Activated CD4-positive, CD25-positive, alpha-beta regulatory T cell (primary cell): Measurements from ENCODE around the gene ACSL1.

Source experiments
- DNase-seq, 4 experiments: peaks; one replicate each; lab custom pipeline; 2025; lab: John Stamatoyannopoulos, UW

The ACSL1 gene, protein sequence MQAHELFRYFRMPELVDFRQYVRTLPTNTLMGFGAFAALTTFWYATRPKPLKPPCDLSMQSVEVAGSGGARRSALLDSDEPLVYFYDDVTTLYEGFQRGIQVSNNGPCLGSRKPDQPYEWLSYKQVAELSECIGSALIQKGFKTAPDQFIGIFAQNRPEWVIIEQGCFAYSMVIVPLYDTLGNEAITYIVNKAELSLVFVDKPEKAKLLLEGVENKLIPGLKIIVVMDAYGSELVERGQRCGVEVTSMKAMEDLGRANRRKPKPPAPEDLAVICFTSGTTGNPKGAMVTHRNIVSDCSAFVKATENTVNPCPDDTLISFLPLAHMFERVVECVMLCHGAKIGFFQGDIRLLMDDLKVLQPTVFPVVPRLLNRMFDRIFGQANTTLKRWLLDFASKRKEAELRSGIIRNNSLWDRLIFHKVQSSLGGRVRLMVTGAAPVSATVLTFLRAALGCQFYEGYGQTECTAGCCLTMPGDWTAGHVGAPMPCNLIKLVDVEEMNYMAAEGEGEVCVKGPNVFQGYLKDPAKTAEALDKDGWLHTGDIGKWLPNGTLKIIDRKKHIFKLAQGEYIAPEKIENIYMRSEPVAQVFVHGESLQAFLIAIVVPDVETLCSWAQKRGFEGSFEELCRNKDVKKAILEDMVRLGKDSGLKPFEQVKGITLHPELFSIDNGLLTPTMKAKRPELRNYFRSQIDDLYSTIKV

DNA sequence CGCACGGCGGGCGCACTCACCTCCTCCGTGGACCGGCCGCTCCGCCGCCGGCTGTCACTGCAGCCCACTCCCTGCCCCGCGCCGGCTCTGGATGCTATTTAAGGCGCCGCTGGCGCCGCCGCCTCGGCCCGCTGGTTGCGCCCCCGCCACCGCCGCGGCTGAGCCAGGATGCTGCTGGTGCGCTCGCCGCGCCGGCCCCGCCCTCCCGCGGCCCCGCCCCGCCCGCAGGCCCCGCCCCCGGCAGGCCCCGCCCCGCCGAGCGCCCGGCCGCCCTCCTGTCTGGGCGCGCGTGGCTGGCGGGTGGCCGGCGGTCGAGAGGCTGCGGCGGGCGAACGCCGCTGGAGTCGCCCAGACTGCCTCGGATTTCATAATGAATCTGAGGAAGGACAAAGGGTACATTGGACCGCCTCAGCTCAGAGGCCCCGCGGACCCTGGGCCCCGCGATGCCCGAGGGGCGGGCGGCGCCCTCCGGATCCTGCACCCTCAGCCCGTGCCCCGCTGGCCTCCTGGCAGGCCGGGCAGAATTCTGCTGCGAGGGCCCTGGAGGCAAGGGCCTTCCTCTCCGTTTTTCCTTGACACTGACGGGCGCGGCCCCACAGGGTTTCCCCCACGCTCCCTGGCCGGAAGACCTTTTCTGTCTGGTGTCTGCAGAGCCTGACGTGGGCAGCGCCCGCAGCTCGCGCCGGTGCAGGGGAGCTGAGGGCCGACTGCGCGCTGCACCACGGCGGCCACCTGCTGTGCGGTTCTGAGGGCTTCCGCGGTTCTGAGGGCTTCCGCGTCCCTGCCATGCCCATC lies at the start of gene ACSL1:
ACSL1 (minus strand) TSS at position 73 of the 795 bp plus-strand sequence. CDS start 22,454 bp downstream, outside the sequence.
- peak; percentile 52 to 73 (median 68) for DNase-seq

DNA sequence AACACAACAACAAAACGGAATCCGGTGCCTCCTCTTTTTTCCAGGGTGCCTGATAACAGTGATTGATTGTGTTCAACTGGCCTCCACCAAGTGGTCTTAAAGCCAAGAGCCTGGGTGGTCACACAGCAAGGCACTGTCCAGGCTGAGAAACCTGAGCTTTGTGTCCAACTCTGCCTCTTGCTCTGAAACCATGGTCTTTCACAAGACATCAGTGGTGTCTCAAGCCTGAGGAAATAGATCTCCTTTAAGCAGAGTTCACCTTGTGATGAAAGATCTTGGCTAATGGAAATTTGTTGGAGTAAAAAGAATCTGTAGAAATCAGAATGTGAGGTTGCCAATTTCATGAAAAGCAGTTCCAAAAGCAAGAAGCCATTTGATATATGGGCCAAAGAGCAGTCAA lies 47.3 kb upstream of the ACSL1 start:
- no peak for DNase-seq

DNA sequence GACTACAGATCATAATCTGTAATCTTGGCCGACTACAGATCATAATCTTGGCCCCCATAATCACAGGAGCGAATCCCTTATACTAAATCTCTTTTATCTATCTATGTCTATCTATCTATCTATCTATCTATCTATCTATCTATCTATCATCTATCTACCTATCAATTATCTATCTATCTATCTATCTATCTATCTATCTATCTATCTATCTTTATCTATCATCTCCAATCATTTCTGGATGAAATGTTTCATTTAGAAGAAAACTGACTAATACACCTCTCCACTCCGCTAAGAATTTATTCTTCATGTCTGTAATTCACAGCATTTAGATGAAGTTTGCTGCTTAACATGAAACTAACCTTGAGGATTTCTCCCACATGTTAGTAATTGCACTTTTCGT lies 45.0 kb upstream of the ACSL1 start:
- no peak for DNase-seq

DNA sequence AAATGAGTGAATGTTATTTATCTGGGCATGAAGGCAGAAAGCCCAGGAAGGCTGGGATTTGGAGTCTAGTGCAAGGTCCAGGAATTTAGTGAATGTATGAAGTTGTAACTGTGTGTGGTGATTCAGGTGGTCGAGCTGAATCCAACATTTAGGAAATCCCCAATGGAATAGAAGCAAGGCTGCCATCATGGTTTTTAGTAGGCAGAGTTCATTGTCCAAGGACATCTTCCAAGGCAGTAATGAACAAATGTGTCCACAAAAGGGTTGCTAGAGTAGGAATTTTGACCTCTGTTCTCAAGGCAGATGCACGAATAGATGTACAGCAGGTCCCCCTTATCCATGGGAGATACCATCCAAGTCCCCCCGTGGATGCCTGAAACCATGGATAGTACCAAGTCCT lies 42.9 kb upstream of the ACSL1 start:
- no peak for DNase-seq

DNA sequence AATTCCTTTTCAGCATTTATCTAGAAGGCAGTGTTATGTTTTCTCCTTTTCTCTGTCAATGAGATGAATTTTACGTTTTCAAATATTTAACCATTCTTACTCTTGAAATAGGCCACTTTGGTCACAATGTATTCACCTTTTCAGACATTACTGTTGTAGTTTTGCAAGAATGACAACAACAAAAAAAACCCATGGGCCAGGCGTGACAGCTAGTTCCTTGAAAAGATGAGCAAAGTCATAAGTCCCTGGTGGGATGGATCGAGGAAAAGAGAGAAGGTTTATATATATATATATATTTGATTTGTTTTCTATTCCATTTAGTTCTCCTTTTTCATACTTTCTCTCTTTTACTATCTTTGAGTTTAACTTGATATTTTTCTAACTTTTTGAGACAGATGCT lies 38.1 kb upstream of the ACSL1 start:
- DNase-seq = no peak

DNA sequence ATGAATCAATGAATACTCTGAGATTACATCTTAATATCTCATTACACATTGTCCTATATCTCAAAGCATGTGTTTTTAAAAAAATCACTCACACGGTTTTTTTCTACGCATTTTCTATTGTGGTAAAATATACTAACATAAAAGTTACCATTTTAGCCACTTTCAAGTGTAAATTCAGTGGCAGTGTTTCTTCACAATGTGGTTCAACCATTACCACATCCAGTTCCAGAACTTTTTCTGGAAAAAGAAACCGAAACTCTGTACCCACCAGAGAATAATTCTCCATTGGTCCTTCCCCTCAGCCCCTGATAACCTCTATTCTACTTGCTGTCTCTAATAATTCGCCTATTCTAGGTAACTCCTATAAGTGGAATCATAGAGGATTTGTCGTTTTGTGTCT lies 35.3 kb upstream of the ACSL1 start:
- no peak for DNase-seq

DNA sequence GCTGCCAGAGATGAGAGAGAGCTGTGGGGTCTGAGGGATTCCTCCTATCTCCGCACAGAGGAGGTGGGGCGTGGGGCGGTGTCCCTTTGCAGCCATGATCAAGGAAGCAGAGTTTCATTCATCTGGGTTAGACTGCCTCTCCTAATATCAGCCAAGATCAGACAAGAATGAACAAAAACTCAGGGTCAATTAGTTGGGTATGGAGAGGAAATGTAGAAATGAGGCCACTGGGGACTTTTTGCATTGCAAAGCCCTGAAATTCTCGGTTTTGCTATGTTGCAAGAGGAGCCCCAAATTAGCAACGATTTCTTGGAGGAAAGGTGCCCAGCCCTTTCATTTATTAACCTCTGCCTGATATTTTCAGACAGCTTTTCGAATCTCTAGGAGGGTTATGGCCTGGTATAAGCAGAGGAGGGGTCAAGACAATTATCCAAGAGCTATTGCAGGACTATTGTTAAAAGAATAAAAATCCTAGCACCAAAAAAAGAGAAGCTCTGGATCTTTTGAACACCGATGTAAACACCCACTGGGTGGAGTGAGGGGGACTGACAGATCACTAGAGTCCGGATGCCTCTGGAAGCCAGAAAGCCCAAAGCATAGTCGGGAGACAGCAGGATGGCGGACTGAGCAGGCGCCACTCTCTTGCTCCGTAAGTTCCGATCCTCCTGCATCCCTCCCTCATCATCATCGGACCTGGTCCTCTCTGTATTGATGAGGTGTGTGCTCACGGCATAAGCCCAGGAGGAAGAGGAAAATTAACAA lies 34.4 kb upstream of the ACSL1 start:
- DNase-seq = no peak

DNA sequence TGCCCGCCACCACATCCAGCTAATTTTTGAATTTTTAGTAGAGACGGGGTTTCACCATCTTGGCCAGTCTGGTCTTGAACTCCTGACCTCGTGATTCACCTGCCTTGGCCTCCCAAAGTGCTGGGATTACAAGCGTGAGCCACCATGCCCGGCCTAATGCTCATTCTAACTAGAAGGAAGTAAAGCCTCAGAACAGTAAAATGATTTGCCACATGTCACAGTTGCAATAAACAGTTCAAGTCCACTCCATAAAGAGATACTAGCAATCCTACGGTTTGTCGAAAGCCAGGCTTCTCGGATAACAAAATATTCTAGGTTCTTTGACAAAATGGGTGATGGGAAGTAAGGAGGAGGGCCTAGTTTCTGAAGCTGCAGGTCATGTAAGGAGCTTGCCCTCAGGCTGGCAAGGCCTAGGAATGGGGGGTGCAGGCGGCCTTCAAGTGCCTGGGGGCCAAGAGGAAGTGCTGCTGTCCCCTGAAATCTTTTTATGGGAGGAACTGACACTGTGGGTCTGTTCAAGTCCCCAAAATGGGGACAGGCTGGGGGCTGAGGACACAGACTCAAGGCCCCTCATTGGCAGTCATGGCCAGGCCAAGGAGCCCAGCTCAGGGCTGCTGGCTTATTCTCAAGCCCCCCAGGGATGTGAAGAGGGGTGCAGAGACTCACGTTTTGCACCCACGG lies 31.8 kb upstream of the ACSL1 start:
- DNase-seq = no peak

DNA sequence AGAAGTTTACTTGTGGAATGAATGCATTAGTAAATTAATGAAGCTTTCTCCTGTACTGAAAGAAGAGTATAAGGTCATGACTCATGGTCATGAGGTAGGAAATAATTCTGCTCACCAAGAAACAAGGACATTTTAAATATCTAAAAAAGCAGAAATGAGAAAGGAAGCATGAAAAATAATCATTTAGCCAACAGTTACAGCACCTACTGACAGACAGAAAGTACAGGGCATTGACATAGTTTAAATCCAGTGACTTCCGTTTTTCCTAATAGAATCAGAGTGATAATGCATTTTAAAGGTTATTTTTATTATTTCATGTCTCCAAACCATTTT lies 30.5 kb upstream of the ACSL1 start:
- no peak for DNase-seq

DNA sequence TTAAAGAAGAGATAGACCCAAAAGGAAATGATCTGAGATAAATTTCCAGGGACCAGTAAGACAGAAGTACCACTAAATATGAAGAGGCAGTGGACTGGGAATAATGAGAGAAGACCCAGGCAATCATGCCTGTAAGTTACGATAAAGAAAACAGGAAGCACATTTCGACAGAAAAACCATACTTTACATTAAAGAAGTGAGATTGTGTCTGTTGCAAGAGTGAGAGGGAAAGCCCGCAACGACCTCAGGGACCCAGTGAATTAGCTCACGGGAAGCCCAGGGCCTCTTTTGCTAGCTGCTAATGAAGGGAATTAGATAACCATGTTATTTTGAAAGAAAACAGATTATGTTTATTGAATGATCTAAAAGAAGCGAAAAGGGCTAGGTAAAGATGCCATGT lies 28.9 kb upstream of the ACSL1 start:
- no peak for DNase-seq

DNA sequence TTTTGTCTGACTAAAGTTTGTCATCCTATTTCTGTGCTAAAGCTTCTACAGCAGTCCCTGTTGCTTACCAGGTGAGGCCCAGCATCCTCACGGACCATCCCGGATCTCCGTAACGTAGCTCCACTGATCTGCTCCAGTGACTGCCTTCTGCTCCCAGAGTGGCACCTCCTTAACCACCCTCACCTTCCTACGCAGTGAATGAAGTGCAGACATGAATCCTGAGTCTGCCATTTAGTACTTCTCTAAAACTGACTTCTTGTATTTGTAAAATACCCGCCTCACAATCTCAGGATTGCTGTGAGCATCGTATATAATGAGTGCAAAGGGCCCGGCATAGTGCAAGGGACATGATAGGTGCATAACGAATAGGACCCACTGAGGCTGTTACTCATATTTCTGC lies 27.7 kb upstream of the ACSL1 start:
- DNase-seq = no peak

DNA sequence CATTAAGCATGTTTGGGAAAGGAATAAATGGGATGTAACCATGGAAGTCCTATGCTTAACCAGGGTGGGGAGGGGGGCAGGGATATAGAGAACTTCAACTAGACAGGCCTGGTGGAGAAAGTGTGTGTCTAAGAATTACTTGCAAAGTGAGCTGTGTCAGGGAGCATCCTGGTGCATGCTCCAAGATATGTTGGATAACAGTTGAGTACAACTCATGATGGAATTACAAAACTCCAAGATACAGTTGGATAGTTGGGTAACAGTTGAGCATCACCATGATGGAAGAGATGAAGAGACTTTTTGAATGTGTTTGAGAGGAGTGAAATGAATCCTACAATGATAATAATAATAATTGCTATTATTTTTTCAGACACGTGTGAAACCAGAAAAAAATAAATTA lies 26.1 kb upstream of the ACSL1 start:
- no peak for DNase-seq

DNA sequence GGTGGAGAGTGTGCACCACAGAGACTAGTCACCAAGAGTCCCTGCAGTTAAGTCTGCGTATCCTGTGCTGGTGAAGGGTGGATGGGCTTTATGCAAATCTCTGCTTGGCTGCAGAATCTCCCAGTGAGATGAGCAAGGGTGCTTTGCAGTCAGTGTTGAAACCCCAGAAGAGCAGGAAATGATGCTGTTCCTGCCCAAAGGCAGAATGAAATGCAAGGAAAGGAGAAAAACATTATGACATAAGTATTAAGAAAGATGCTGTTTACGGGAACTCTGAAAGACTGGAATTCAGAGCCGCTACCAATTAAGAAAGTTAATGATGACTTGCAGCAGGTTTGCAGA lies 25.4 kb upstream of the ACSL1 start:
- DNase-seq = no peak

DNA sequence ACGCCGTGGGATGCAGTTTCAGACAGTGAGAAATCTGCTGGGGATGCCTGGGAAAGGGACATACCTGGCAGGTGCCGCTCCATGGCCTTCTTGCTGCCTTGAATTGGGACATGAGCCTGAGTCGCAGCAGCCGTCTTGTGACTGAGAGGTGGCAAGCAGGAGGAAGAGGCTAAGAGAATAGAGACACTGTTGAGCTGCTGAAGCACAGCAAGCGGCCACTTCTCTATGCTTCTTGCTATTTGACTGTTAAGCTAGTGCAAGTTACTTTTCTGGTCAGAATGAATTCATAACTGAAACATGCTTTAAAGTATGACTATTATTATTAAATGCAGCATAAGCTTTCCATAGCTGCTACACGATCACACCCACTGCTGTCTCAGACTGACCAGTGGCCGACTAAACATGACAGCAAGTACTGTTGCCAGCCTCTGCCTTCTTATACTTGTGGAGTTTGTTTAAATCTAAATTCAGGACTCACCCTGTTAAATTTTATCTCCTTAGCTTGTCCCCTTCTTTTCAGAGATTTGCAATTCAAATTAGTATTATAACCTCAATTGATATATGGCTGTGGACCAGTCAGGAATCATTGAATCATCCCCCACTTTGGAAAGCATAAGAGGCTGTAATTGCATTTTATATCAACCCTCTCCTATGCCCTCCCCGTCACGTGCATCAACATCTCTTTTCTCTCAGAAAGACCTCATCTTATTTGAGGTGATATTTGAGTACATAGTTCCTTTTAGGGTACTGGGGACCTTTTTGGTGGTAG lies 24.8 kb upstream of the ACSL1 start:
- no peak for DNase-seq

DNA sequence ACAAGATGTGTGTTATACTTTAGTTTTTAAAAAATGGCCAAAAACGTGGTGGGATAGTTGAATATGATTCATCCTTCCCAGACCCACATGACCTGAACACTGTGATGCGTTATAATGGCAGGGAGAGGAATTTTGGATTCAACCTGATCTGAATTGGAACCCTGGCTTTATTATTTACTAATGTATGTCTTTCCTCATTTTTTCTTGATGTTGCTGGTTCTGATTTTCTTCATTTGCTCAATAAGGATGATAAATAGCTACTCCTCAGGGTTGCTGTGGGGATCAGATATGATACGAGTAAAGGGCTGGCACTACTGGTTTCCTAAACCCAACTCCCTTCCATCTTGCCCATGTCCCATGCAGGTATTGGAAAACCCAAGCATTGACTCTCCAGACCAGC lies 24.2 kb upstream of the ACSL1 start:
- no peak for DNase-seq

DNA sequence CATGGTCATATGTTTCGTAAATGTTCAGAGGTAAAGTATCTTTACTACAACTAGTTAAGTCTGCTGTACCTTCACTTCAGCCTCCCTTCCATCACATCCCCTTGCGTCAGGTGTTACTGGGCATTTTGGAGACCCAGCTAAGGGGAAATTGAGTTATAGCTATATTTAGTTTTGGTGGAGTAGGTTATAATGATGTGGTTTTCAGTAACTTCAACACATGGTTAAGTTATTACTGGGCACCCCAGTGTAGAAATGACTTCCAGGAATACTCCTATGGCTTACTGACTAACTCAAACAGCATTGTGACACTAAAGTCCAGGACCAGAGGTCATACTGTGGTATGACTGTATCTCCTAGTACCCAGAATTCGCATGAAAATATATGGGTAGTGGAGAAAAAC lies 23.4 kb upstream of the ACSL1 start:
- DNase-seq = no peak

DNA sequence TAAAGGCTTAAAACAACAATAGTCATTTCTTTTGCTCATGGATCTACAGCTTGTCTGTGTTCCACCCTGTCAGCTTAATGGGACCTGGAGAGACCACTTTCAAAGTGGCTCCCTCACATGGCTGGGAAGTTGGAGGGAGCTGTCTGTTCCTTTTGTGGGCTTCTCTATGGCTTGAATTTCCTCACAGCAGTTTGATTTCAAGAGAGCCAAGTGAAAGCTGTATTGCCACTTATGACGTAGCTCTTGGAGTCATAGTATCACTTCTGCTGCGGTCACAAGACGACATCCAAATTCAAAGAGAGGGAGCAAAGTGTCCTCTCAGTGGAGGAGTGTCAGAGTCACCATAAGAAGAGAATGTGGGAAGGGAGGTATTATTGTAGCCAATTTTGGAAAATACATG lies 22.7 kb upstream of the ACSL1 start:
- DNase-seq = no peak

DNA sequence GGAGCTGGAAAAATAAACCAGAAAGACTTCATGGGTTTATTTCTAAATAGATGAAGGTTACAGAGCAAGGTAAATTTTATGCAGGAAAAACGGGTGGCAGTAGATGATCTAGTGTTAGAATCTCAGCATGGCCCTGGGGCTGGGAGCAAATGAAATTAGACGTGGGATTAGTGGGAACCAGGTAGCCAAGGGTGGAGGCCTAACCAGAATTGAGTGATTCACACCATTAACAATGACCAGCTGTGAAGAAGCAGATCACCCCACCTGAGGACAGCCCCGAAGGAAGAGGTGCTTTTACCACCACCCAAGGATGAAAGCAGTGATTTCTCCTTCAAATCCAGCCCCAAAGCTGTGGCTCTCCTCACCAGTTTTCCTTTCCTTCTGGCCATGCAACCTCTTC lies 20.8 kb upstream of the ACSL1 start:
- no peak for DNase-seq

DNA sequence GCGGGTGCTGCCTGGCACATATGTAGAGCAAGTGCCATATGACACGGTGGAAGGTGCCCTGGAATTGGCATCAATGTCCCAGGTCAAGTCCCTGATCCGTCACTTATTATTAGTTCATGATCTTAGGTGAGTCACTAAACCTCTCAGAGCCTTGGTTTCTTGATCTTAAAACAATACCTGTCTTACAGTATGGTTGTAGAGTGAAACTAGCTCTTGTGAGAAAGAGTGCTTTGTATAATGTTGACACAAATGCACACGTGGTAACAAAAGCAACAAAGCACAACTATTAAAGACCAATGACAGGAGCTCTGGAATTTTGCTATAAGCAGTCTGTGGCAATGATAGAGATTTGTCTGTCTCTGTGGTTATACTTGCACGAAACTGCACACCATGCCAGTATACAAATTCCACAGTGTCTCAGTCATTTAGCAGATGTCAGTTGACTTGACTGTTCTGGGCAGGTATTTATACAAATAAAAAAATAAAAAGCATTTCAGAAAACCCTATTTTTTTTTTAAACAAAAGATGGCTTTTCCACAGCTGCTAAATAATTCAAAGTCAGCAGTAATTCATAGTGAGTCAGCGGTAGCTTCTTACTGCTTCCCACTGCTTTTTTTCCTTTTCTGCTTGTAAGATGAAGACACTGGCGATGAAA lies 19.7 kb upstream of the ACSL1 start:
- DNase-seq = no peak

DNA sequence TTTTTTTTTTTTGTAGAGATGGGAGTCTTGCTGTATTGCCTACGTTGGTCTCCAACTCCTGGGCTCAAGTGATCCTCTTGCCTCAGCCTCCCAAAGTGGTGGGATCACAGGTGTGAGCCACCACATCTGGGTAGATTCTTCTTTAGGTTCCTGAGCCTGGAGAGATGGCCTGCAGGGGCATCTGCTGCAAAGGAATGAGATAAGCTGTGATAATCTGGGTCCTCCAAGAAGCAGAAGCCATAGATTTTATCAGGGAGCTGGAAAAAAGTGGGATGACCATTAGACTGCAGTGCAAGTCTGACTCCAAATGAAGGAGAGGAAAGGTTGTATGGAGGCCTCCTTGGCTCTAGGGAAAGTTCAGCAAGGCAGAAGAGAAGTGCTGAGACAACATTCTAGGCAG lies 19.0 kb upstream of the ACSL1 start:
- DNase-seq = no peak
